ENCODE measurements around the gene GTPBP3. TPM values are rescaled to one million over a fixed set of nuclear protein-coding genes. Genes with fewer than 3 reads are reported as not detected.

Gene GTPBP3
- total RNA-seq, 4 donors from 2014 or later: 6.7 to 21.3 (median 11.1) TPM

DNA sequence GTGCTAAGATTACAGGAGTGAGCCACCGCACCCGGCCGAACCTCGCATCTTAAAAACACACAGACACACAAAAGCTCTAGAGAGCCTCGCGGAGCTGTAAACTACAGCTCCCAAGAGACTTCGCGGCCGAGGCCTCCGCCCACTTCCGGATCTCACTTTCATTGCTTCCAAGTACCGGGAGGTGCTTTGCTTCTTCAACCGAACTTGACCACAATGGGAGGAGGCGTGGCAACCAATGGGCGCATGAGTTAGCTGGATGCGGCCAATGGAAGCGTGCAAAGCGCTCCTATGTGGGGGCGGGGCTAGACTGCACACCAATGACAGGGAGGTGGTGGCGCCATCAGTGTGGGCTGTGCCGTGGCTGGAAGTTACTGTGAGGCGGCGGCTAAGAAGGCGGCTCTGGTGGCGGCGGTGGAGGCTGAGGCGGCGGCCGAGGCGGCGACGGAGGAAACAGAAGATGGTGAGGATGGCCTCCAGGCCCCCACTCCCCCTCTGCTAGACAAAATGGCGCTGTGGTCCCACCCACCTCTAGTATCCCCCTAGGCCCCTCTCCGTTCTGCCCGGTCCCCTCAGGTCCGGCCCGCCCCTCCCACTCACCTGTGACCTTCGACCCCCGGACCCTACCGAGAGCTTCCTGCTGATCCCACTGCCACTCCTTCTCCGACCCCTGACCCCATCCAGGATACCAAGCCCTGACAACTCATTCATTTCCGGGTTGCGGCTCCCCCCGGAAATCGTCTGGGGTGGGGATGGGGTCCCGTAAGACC is 28.0 kb upstream of the GTPBP3 start, which contains the start of gene DDA1:
DDA1 (plus strand) TSS at position 366 of the 767 bp plus-strand sequence; CDS start at position 458, 92 bp downstream.
- H3K27me3 ChIP-seq: no peaks in the 10 kb centered on the region
- peak within 1 kb of the TSS; percentile 74 to 99 (median 94) for H3K4me3 ChIP-seq
- peaks cover 32 to 35% of the 10 kb centered on the region in 2 donors for H3K4me1 ChIP-seq
- H3K36me3 ChIP-seq: peaks cover 0 to 6% of the 10 kb centered on the region in 2 donors
- intact Hi-C loops (cut with DNase I; ENCODE audit: low total_unique reads): loop anchor here (1.0 kb wide), 2 partner anchors 28 to 160 kb away; partner anchors contain the start of gene GTPBP3
- ATAC-seq (peak; percentile 87 to 93), DNase-seq (peak; percentile 100)
- in situ Hi-C loops (cut with MboI; ENCODE audit: low sequenced_read_pairs in 4 of 4): no loop called here
- peak; percentile 66 to 71 for TF ChIP-seq POLR2A (IDR thresholded peaks at IDR 0.05)
- TF ChIP-seq, protein P1, sequence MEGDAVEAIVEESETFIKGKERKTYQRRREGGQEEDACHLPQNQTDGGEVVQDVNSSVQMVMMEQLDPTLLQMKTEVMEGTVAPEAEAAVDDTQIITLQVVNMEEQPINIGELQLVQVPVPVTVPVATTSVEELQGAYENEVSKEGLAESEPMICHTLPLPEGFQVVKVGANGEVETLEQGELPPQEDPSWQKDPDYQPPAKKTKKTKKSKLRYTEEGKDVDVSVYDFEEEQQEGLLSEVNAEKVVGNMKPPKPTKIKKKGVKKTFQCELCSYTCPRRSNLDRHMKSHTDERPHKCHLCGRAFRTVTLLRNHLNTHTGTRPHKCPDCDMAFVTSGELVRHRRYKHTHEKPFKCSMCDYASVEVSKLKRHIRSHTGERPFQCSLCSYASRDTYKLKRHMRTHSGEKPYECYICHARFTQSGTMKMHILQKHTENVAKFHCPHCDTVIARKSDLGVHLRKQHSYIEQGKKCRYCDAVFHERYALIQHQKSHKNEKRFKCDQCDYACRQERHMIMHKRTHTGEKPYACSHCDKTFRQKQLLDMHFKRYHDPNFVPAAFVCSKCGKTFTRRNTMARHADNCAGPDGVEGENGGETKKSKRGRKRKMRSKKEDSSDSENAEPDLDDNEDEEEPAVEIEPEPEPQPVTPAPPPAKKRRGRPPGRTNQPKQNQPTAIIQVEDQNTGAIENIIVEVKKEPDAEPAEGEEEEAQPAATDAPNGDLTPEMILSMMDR (IDR thresholded peaks at IDR 0.05 in 4 of 5, conservative IDR thresholded peaks at IDR 0.05 in 1 of 5): no peak
- H3K27ac ChIP-seq: peak within 1 kb of the TSS; percentile 82 to 90 (median 86)
- H3K9me3 ChIP-seq: no peaks in the 10 kb centered on the region

DNA sequence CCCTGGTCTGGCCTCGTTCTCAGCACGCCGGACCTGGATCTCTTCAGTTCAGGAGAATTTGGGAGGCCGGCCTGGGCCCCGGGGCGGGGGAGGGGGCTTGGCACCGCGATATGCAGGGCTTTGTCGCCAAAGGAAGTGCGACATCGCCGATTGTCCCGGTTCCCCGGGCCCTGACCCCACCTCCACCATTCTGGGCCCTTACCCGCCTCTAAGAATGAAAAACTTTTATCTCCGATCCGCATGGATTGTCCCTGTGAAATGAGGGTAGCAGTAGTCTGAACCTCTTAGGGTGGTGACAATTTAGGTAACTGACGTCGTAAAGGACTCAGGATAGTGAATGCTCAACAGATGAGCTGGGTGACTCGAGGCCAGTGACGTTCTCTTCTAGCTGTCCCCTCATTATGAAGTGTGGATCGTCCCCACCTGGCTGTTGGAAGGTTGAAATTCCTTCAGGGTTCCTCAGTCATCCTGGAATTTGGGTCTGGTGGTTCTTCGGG is 27.3 kb upstream of the GTPBP3 start:
- H3K4me1 ChIP-seq: peaks cover 26 to 29% of the 10 kb centered on the region in 2 donors
- intact Hi-C loops (cut with DNase I; ENCODE audit: low total_unique reads): loop anchor here (1.0 kb wide), 2 partner anchors 27 to 159 kb away; partner anchors contain the start of gene GTPBP3
- TF ChIP-seq, protein P1 (IDR thresholded peaks at IDR 0.05 in 4 of 5, conservative IDR thresholded peaks at IDR 0.05 in 1 of 5): no peak
- TF ChIP-seq POLR2A (IDR thresholded peaks at IDR 0.05): no peak
- no peaks in the 10 kb centered on the region for H3K9me3 ChIP-seq
- DNase-seq: no peak
- H3K27ac ChIP-seq: peak overlapping the region; percentile 82 to 90 (median 86)
- H3K27me3 ChIP-seq: no peaks in the 10 kb centered on the region
- no peak for ATAC-seq
- peak overlapping the region; percentile 74 to 99 (median 94) for H3K4me3 ChIP-seq
- H3K36me3 ChIP-seq: peaks cover 0 to 13% of the 10 kb centered on the region in 2 donors
- in situ Hi-C loops (cut with MboI; ENCODE audit: low sequenced_read_pairs in 4 of 4): no loop called here

- in situ Hi-C loops (cut with MboI; ENCODE audit: low sequenced_read_pairs in 4 of 4): no loop called here
- Histone ChIP-seq H3K9me3 (no peaks in the 10 kb centered on the region), H3K27ac (no peak overlapping the region), H3K4me3 (no peak overlapping the region), H3K27me3 (no peaks in the 10 kb centered on the region), H3K4me1 (peaks cover 17 to 21% of the 10 kb centered on the region in 2 donors), H3K36me3 (peaks cover 0 to 27% of the 10 kb centered on the region in 2 donors)
- DNase-seq (no peak), ATAC-seq (no peak)
- intact Hi-C loops (cut with DNase I; ENCODE audit: low total_unique reads): no loop called here
- no peak for TF ChIP-seq POLR2A (IDR thresholded peaks at IDR 0.05)
- TF ChIP-seq, protein P1 (IDR thresholded peaks at IDR 0.05 in 4 of 5, conservative IDR thresholded peaks at IDR 0.05 in 1 of 5): no peak
These were observed 25.7 kb upstream of the GTPBP3 start for GRCh38 chr19:17311455-17312188.

GRCh38 chr19:17312189-17313113 is 24.9 kb upstream of the GTPBP3 start:
- no peaks in the 10 kb centered on the region for H3K27me3 ChIP-seq
- peaks cover 11 to 13% of the 10 kb centered on the region in 2 donors for H3K4me1 ChIP-seq
- ATAC-seq: no peak
- H3K36me3 ChIP-seq: peaks cover 0 to 33% of the 10 kb centered on the region in 2 donors
- TF ChIP-seq POLR2A (IDR thresholded peaks at IDR 0.05): no peak
- TF ChIP-seq, protein P1 (IDR thresholded peaks at IDR 0.05 in 4 of 5, conservative IDR thresholded peaks at IDR 0.05 in 1 of 5): no peak
- intact Hi-C loops (cut with DNase I; ENCODE audit: low total_unique reads) (no loop called here), in situ Hi-C loops (cut with MboI; ENCODE audit: low sequenced_read_pairs in 4 of 4) (no loop called here)
- DNase-seq: no peak
- H3K4me3 ChIP-seq: no peak overlapping the region
- H3K9me3 ChIP-seq: no peaks in the 10 kb centered on the region
- H3K27ac ChIP-seq: no peak overlapping the region
